Tibial artery (tissue), 4 donors: ENCODE results near the gene DGKB.

Experiments used
- DNase-seq, 2 donors: peaks; one replicate each; pipeline ENCODE4 v3.0.0-alpha.2; 2019
- H3K27ac ChIP-seq, 2 donors: fragments of 200-600 bp; sonication (generic) in 1 of 2; 1 replicate in 1 of 2; 2 replicates in 1 of 2; pipeline ENCODE4 v1.5.1; 2018 to 2019; ENCODE audit warnings: mild to moderate bottlenecking in 1 of 2
- H3K27me3 ChIP-seq, 2 donors: fragments of 200-600 bp; sonication (generic) in 1 of 2; one replicate each; pipeline versions ENCODE4 v1.5.1 to v1.6.0; 2016 to 2019
- H3K36me3 ChIP-seq, 3 donors: fragments of 200-600 bp; sonication (generic) in 2 of 3; one replicate each; pipeline ENCODE4 v1.5.1; 2016 to 2019; ENCODE audit warnings: mild to moderate bottlenecking in 2 of 3
- H3K4me1 ChIP-seq, 4 donors: fragments of 200-600 bp; sonication (generic) in 2 of 4; 1 replicate in 3 of 4; 2 replicates in 1 of 4; pipeline ENCODE4 v1.5.1; 2016 to 2019
- H3K4me3 ChIP-seq, 2 donors: fragments of 200-600 bp; sonication (generic) in 1 of 2; 1 replicate in 1 of 2; 2 replicates in 1 of 2; pipeline ENCODE4 v1.5.1; 2018 to 2019; ENCODE audit warnings: mild to moderate bottlenecking in 2 of 2
- H3K9me3 ChIP-seq, 3 donors: fragments of 200-600 bp; sonication (generic) in 1 of 3; one replicate each; pipeline ENCODE4 v1.5.1; 2016 to 2019
- intact Hi-C: fragments of 100-400 bp; cut with DNase I; formaldehyde crosslinking; loops from one replicate; pipeline ENCODE4 v1.15.0; 2023; ENCODE audit warnings: low total_unique reads
- TF ChIP-seq, protein P1 (sequence below), 2 experiments: fragments of 200-600 bp in 1 of 2; fragments of 450-650 bp in 1 of 2; IDR thresholded peaks; one replicate each; pipeline ENCODE4 v1.5.1; 2017 to 2019; ENCODE audit warnings: antibody characterized with exemption in 2 of 2, mild to moderate bottlenecking in 1 of 2, moderate library complexity in 1 of 2

Gene DGKB

DNA sequence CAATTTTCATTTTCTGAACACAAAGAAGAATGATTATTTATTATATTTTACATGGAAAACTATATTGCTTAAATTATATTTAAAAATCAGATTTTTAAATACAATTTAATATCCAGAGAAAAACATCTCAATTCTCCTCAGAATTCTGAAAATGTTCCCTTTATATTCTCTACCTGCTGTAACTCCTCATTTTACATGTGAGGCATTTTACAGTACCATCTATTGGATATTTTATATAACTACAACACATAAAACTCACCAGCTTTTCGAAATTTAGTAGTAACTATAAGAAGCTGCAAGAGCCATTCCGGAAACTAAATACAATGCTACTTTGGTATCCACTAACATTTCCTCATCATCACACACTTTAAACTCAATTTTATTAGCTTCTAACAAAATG is 264.6 kb downstream of the DGKB start:
- Histone ChIP-seq H3K4me3 (no peak overlapping the region), H3K4me1 (no peaks in the 10 kb centered on the region), H3K36me3 (no peaks in the 10 kb centered on the region), H3K27ac (no peak overlapping the region), H3K27me3 (no peaks in the 10 kb centered on the region), H3K9me3 (no peaks in the 10 kb centered on the region)
- TF ChIP-seq, protein P1, sequence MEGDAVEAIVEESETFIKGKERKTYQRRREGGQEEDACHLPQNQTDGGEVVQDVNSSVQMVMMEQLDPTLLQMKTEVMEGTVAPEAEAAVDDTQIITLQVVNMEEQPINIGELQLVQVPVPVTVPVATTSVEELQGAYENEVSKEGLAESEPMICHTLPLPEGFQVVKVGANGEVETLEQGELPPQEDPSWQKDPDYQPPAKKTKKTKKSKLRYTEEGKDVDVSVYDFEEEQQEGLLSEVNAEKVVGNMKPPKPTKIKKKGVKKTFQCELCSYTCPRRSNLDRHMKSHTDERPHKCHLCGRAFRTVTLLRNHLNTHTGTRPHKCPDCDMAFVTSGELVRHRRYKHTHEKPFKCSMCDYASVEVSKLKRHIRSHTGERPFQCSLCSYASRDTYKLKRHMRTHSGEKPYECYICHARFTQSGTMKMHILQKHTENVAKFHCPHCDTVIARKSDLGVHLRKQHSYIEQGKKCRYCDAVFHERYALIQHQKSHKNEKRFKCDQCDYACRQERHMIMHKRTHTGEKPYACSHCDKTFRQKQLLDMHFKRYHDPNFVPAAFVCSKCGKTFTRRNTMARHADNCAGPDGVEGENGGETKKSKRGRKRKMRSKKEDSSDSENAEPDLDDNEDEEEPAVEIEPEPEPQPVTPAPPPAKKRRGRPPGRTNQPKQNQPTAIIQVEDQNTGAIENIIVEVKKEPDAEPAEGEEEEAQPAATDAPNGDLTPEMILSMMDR (IDR thresholded peaks at IDR 0.05) = no peak
- intact Hi-C loops = no loop called here
- DNase-seq = no peak

DNA sequence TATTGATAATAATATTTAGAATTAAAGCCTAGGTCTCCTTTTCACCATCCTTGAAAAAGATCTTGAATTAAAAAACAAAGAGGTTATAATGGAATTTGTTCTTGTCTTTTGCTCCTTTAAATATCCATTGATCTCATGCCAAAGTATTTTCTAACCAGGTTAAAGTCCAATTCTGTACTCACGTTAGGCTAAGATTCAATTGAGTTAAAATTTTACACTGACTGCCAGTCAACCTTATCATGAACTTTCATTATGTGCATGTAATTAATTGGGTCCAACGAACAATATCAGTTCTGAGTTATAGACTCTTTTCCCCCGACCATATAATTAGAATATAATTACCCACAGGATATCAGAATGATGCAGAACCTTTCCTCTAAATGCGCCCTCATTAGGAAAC is 266.6 kb downstream of the DGKB start:
- no peak for DNase-seq
- H3K27ac ChIP-seq = no peak overlapping the region
- no peaks in the 10 kb centered on the region for H3K36me3 ChIP-seq
- TF ChIP-seq, protein P1 (IDR thresholded peaks at IDR 0.05) = no peak
- H3K4me3 ChIP-seq = no peak overlapping the region
- intact Hi-C loops = no loop called here
- no peaks in the 10 kb centered on the region for H3K9me3 ChIP-seq
- H3K27me3 ChIP-seq = no peaks in the 10 kb centered on the region
- no peaks in the 10 kb centered on the region for H3K4me1 ChIP-seq

DNA sequence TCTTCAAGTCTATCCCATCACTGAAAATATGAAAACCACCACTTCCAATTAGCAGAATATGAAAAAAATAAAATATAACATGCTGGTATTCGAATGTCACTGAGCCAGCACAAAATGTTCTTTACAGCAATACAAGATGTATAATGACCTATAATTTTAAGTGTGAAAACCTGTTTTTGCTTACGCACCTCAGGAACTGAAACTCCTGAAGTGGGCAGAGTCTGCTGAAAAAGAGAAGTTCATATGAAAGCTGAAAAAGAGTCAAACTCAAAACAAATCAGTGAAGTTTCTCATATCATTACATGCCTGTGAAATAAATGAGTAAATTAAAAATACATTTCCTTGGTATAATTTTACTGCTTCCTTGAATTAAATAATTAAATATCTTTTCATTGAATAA is 272.5 kb downstream of the DGKB start:
- H3K27me3 ChIP-seq = no peaks in the 10 kb centered on the region
- DNase-seq = no peak
- no peak overlapping the region for H3K4me3 ChIP-seq
- no peak overlapping the region for H3K27ac ChIP-seq
- H3K4me1 ChIP-seq = no peaks in the 10 kb centered on the region
- H3K36me3 ChIP-seq = no peaks in the 10 kb centered on the region
- TF ChIP-seq, protein P1 (IDR thresholded peaks at IDR 0.05) = no peak
- no peaks in the 10 kb centered on the region for H3K9me3 ChIP-seq
- intact Hi-C loops = no loop called here

DNA sequence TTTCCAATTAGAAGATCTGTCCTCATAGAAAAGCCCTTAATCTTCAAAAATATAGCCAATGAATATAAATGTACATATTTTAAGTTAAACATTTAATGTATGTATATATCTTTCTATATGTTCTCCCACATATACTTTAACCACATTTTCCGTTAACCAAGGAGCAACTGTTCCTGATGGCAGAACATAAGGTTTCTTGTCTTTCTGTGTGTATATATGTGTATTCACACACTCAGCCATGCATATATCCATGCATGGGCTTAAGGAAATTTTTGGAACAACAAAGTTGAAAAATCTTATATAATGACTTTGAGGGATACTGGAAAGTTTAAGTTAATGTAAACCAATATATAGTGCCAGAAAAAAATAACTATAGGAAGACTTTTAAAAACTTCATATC is 274.0 kb downstream of the DGKB start:
- Histone ChIP-seq H3K9me3 (no peaks in the 10 kb centered on the region), H3K36me3 (no peaks in the 10 kb centered on the region), H3K4me3 (no peak overlapping the region), H3K27me3 (no peaks in the 10 kb centered on the region), H3K4me1 (no peaks in the 10 kb centered on the region), H3K27ac (no peak overlapping the region)
- intact Hi-C loops = no loop called here
- DNase-seq = no peak
- TF ChIP-seq, protein P1 (IDR thresholded peaks at IDR 0.05) = no peak

DNA sequence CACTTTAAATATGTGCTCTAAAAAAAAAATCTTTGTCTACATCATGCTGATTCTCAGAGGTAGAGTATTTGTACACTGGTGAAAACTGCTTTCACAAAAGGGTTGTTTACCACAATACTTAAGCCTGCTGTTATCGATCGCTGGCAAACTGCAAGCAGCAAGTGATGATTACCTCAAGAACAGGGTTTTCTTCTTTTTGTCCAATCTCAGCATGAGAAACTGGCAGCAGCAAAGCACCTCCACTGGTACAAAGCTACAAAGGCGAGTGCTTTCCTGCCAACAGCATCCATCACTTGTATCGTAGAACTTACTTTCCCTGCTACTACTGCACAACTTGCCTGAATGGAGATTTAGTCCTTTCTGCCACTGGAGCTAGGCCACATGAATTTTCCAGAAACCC is 276.5 kb downstream of the DGKB start:
- TF ChIP-seq, protein P1 (IDR thresholded peaks at IDR 0.05) = no peak
- intact Hi-C loops = no loop called here
- Histone ChIP-seq H3K4me1 (no peaks in the 10 kb centered on the region), H3K27me3 (no peaks in the 10 kb centered on the region), H3K9me3 (no peaks in the 10 kb centered on the region), H3K4me3 (no peak overlapping the region), H3K36me3 (no peaks in the 10 kb centered on the region), H3K27ac (no peak overlapping the region)
- no peak for DNase-seq

DNA sequence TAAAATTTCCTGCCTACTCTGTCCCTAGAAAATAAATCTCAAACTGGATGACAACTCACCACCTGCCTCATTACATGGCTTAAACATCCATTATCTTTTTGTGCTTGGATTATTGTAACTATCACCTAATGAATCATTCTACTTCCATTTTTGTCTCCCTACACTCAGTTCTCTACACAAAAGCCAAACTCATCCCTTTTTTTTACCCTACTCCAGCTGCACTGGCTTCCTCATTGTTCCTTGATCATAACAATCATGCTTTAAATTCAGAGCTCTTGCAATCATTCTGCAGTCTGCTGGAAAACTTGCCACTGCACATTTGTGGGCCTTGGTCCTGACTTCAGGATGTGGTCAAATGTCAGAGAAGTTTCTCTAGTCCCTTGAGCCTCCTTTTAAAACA is 280.0 kb downstream of the DGKB start:
- TF ChIP-seq, protein P1 (IDR thresholded peaks at IDR 0.05) = no peak
- no peak overlapping the region for H3K27ac ChIP-seq
- H3K27me3 ChIP-seq = no peaks in the 10 kb centered on the region
- no peak for DNase-seq
- H3K4me3 ChIP-seq = no peak overlapping the region
- intact Hi-C loops = no loop called here
- H3K9me3 ChIP-seq = no peaks in the 10 kb centered on the region
- no peaks in the 10 kb centered on the region for H3K36me3 ChIP-seq
- H3K4me1 ChIP-seq = no peaks in the 10 kb centered on the region
